GM19240 (cell line): ENCODE data around the gene IL21R.

Source experiments
- DNase-seq: peaks from one replicate; pipeline ENCODE4 v3.0.0; 2011; ENCODE audit warnings: low spot score; ENCODE audit not compliant: insufficient read length

Gene IL21R

GRCh38 chr16:27483624-27484023 is 81.7 kb downstream of the IL21R start:
- no peak for DNase-seq

- no peak for DNase-seq
These were observed 83.2 kb downstream of the IL21R start for GRCh38 chr16:27485126-27485525.

GRCh38 chr16:27485811-27486210 is 83.8 kb downstream of the IL21R start:
- no peak for DNase-seq

GRCh38 chr16:27486344-27486743 is 84.4 kb downstream of the IL21R start:
- DNase-seq: no peak

GRCh38 chr16:27486760-27487159 is 84.8 kb downstream of the IL21R start:
- DNase-seq: no peak

GRCh38 chr16:27489421-27489820 is 87.4 kb downstream of the IL21R start:
- no peak for DNase-seq

GRCh38 chr16:27489906-27490305 is 87.9 kb downstream of the IL21R start:
- no peak for DNase-seq

- no peak for DNase-seq
These were observed 90.1 kb downstream of the IL21R start for GRCh38 chr16:27491894-27492587.

GRCh38 chr16:27492588-27492979 is 90.6 kb downstream of the IL21R start:
- no peak for DNase-seq

GRCh38 chr16:27495191-27495590 is 93.2 kb downstream of the IL21R start:
- no peak for DNase-seq

- no peak for DNase-seq
These were observed 96.3 kb downstream of the IL21R start for GRCh38 chr16:27498031-27498825.

GRCh38 chr16:27498916-27499658 is 97.1 kb downstream of the IL21R start:
- no peak for DNase-seq

- no peak for DNase-seq
These were observed 97.7 kb downstream of the IL21R start for GRCh38 chr16:27499659-27500055.

GRCh38 chr16:27500801-27501200 is 98.8 kb downstream of the IL21R start:
- no peak for DNase-seq
